Progenitor cell of endocrine pancreas (in vitro differentiated cells): ENCODE data around the gene LENEP. TPM values are rescaled to one million over a fixed set of nuclear protein-coding genes. Genes with fewer than 3 reads are reported as not detected.

Experiments
- DNase-seq: peaks from one replicate; pipeline ENCODE4 v3.0.0; 2021; ENCODE audit warnings: low spot score; ENCODE audit not compliant: unreplicated experiment
- H3K27ac Mint-ChIP-seq: 2 replicates; pipeline ENCODE4 v1.8.0; 2021; ENCODE audit warnings: mild to moderate bottlenecking, moderate library complexity, mixed read lengths
- H3K27me3 Mint-ChIP-seq: 2 replicates; pipeline ENCODE4 v1.8.0; 2021; ENCODE audit warnings: mixed read lengths
- H3K36me3 Mint-ChIP-seq: 2 replicates; pipeline ENCODE4 v1.8.0; 2022; ENCODE audit warnings: mixed read lengths; ENCODE audit not compliant: insufficient read depth
- H3K4me1 Mint-ChIP-seq: 2 replicates; pipeline ENCODE4 v1.8.0; 2021; ENCODE audit warnings: low read depth, mixed read lengths
- H3K4me3 Mint-ChIP-seq: 2 replicates; pipeline ENCODE4 v1.8.0; 2021; ENCODE audit warnings: low read depth, mild to moderate bottlenecking, moderate library complexity, mixed read lengths
- H3K9me3 Mint-ChIP-seq: 2 replicates; pipeline ENCODE4 v1.8.0; 2021; ENCODE audit warnings: low read depth, mixed read lengths
- total RNA-seq: library from RNA; stranded (reverse); gene quantifications from 2 replicates; pipeline ENCODE4 v1.2.1, GENCODE V29; 2021
- TF ChIP-seq, protein P1 (sequence below): fragments of 200-600 bp; sonication (generic); IDR thresholded peaks from one replicate; pipeline ENCODE4 v1.5.0; 2021; ENCODE audit warnings: antibody characterized with exemption, mild to moderate bottlenecking; ENCODE audit not compliant: unreplicated experiment

LENEP gene
- total RNA-seq, 1 donor from 2014 or later: 0.84 TPM

- Mint-ChIP-seq H3K36me3 (no peaks in the 10 kb centered on the region), H3K9me3 (no peaks in the 10 kb centered on the region), H3K27me3 (peaks cover 6% of the 10 kb centered on the region), H3K4me1 (no peaks in the 10 kb centered on the region), H3K27ac (no peak overlapping the region), H3K4me3 (no peak overlapping the region)
- no peak for DNase-seq
- TF ChIP-seq, protein P1, sequence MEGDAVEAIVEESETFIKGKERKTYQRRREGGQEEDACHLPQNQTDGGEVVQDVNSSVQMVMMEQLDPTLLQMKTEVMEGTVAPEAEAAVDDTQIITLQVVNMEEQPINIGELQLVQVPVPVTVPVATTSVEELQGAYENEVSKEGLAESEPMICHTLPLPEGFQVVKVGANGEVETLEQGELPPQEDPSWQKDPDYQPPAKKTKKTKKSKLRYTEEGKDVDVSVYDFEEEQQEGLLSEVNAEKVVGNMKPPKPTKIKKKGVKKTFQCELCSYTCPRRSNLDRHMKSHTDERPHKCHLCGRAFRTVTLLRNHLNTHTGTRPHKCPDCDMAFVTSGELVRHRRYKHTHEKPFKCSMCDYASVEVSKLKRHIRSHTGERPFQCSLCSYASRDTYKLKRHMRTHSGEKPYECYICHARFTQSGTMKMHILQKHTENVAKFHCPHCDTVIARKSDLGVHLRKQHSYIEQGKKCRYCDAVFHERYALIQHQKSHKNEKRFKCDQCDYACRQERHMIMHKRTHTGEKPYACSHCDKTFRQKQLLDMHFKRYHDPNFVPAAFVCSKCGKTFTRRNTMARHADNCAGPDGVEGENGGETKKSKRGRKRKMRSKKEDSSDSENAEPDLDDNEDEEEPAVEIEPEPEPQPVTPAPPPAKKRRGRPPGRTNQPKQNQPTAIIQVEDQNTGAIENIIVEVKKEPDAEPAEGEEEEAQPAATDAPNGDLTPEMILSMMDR: no peak
These were observed 30.9 kb downstream of the LENEP start for GRCh38 chr1:155024315-155024714.

- TF ChIP-seq, protein P1: no peak
- Mint-ChIP-seq H3K9me3 (no peaks in the 10 kb centered on the region), H3K27ac (no peak overlapping the region), H3K27me3 (peaks cover 6% of the 10 kb centered on the region), H3K4me3 (no peak overlapping the region), H3K4me1 (no peaks in the 10 kb centered on the region), H3K36me3 (no peaks in the 10 kb centered on the region)
- no peak for DNase-seq
These were observed 32.8 kb downstream of the LENEP start for GRCh38 chr1:155026154-155026553.

GRCh38 chr1:155026588-155026987 lies 33.2 kb downstream of the LENEP start:
- H3K27me3 Mint-ChIP-seq: peaks cover 6% of the 10 kb centered on the region
- TF ChIP-seq, protein P1: no peak
- no peak overlapping the region for H3K4me3 Mint-ChIP-seq
- no peak for DNase-seq
- no peaks in the 10 kb centered on the region for H3K4me1 Mint-ChIP-seq
- no peaks in the 10 kb centered on the region for H3K36me3 Mint-ChIP-seq
- H3K27ac Mint-ChIP-seq: no peak overlapping the region
- no peaks in the 10 kb centered on the region for H3K9me3 Mint-ChIP-seq

- no peaks in the 10 kb centered on the region for H3K4me1 Mint-ChIP-seq
- TF ChIP-seq, protein P1: no peak
- no peak for DNase-seq
- H3K4me3 Mint-ChIP-seq: no peak overlapping the region
- no peak overlapping the region for H3K27ac Mint-ChIP-seq
- H3K36me3 Mint-ChIP-seq: no peaks in the 10 kb centered on the region
- peaks cover 8% of the 10 kb centered on the region for H3K27me3 Mint-ChIP-seq
- H3K9me3 Mint-ChIP-seq: no peaks in the 10 kb centered on the region
These were observed 36.3 kb downstream of the LENEP start for GRCh38 chr1:155029513-155030242.

DNA sequence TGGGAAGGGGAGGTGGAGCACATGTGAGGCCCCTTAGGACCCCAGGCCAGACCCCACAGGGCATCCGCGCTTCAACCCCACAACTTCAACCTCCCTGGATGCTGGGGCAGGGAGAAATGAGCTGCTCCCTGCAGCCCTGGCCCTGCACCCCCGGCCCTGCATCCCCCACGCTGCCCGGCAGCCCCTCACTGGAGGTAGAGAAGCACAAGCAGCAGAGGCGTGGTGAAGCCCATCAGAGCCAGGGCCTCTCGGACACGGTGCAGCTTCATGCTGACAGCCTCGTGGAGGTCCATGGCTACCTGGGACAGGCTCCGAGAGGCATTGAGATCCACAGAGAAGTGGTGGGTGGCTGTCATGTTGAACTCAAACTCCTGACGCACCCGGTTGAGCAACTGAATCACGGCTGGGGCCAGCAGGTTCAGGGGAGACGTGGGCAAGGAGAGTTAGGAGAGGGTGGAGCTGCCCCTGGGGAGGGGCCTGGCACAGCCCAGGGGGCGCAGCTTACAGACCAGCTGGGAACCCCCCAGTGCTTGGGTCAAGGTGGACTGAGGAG lies 36.9 kb downstream of the LENEP start:
- H3K4me3 Mint-ChIP-seq: no peak overlapping the region
- peaks cover 11% of the 10 kb centered on the region for H3K27me3 Mint-ChIP-seq
- no peak overlapping the region for H3K27ac Mint-ChIP-seq
- H3K36me3 Mint-ChIP-seq: no peaks in the 10 kb centered on the region
- H3K4me1 Mint-ChIP-seq: no peaks in the 10 kb centered on the region
- no peak for DNase-seq
- TF ChIP-seq, protein P1: no peak
- H3K9me3 Mint-ChIP-seq: no peaks in the 10 kb centered on the region
